Lower leg skin (tissue), 4 donors: ENCODE results near the gene GPR89A. TPM values are rescaled to one million over a fixed set of nuclear protein-coding genes. Genes with fewer than 3 reads are reported as not detected.
A peak's percentile ranks its signal among the peaks of the same experiment; 100 is the strongest.

Source experiments
- DNase-seq, 2 donors: peaks; one replicate each; pipeline ENCODE4 v3.0.0-alpha.2; 2019; ENCODE audit warnings: low spot score in 2 of 2
- H3K4me3 ChIP-seq: fragments of 200-600 bp; sonication (generic); 2 replicates; pipeline ENCODE4 v1.5.1; 2017; ENCODE audit warnings: mild to moderate bottlenecking, low read depth; ENCODE audit not compliant: poor library complexity, severe bottlenecking
- CTCF ChIP-seq, 3 donors: fragments of 450-650 bp; IDR thresholded peaks; one replicate each; pipeline ENCODE4 v1.5.1; 2016; ENCODE audit warnings: antibody characterized with exemption in 3 of 3, mild to moderate bottlenecking in 3 of 3, moderate library complexity in 2 of 3
- POLR2A ChIP-seq, 2 donors: fragments of 450-650 bp; IDR thresholded peaks; one replicate each; pipeline ENCODE4 v1.6.1; 2016 to 2017; ENCODE audit warnings: antibody characterized with exemption in 2 of 2, mild to moderate bottlenecking in 1 of 2, moderate library complexity in 1 of 2
- WGBS, 2 donors: methylation state at CpG; one replicate each; pipeline ENCODE4 v1.1.5; 2018; 5-methylcytosine and 5-hydroxymethylcytosine counted together
- intact Hi-C: fragments of 100-400 bp; cut with DNase I; formaldehyde crosslinking; loops from one replicate; pipeline ENCODE4 v1.15.0; 2023; ENCODE audit warnings: low total_unique reads
- total RNA-seq, 4 donors: library from RNA; depleted of rRNA; stranded (reverse); fragments of >200 nt; gene quantifications; one replicate each; pipeline ENCODE4 v1.1.0, GENCODE V29; 2016

Gene GPR89A
- total RNA-seq, 4 donors from 2014 or later, result 9.9 to 19.2 (median 17.4) TPM

- DNase-seq, result peak in 1 of 2 donors; percentile 13
- TF ChIP-seq POLR2A (IDR thresholded peaks at IDR 0.05) (no peak), CTCF (IDR thresholded peaks at IDR 0.05) (no peak)
- intact Hi-C loops, result no loop called here
- no peak overlapping the region for H3K4me3 ChIP-seq
- WGBS, 2 donors, result 87 to 88% methylated on average over 3 of the region's 3 CpGs
Measured at GRCh38 chr1:145696630-145696960, 88.8 kb downstream of the GPR89A start.

GRCh38 chr1:145701306-145701862, 93.6 kb downstream of the GPR89A start:
- TF ChIP-seq CTCF (IDR thresholded peaks at IDR 0.05) (no peak), POLR2A (IDR thresholded peaks at IDR 0.05) (no peak)
- 81 to 88% methylated on average over 2 of the region's 2 CpGs for WGBS, 2 donors
- peak in 1 of 2 donors; percentile 3 for DNase-seq
- H3K4me3 ChIP-seq, result no peak overlapping the region
- intact Hi-C loops, result no loop called here

- peak in 1 of 2 donors; percentile 18 for DNase-seq
- H3K4me3 ChIP-seq, result no peak overlapping the region
- TF ChIP-seq CTCF (IDR thresholded peaks at IDR 0.05) (no peak), POLR2A (IDR thresholded peaks at IDR 0.05) (no peak)
- 84 to 86% methylated on average over 2 of the region's 2 CpGs for WGBS, 2 donors
- intact Hi-C loops, result no loop called here
Measured at GRCh38 chr1:145702052-145702451, 94.3 kb downstream of the GPR89A start.

GRCh38 chr1:145702826-145703225, 95.0 kb downstream of the GPR89A start:
- no peak for TF ChIP-seq CTCF (IDR thresholded peaks at IDR 0.05)
- TF ChIP-seq POLR2A (IDR thresholded peaks at IDR 0.05), result no peak
- DNase-seq, result peak in 1 of 2 donors; percentile 28
- 92 to 94% methylated on average over 7 of the region's 7 CpGs for WGBS, 2 donors

GRCh38 chr1:145705622-145706021, 97.8 kb downstream of the GPR89A start:
- intact Hi-C loops, result no loop called here

More at GRCh38 chr1:145702826-145703225, 95.0 kb downstream of the GPR89A start:
- intact Hi-C loops, result no loop called here
- H3K4me3 ChIP-seq, result no peak overlapping the region

More at GRCh38 chr1:145705622-145706021, 97.8 kb downstream of the GPR89A start:
- peak in 1 of 2 donors; percentile 29 for DNase-seq
- WGBS, 2 donors, result 90% methylated on average over 7 of the region's 7 CpGs
- no peak for TF ChIP-seq CTCF (IDR thresholded peaks at IDR 0.05)
- H3K4me3 ChIP-seq, result no peak overlapping the region
